GM21360 (cell line): ENCODE results near the gene PKP4.
"Not testable (repeated sequence)": the region's sequence is repeated elsewhere in the genome, so short reads cannot be mapped to it uniquely, and the experiment has no call there.

Source experiments
- ATAC-seq: cut with Tn5 transposase; IDR thresholded peaks from one replicate; pipeline ENCODE4 v1.9.1; 2021; ENCODE audit warnings: mild to moderate bottlenecking, moderate library complexity; ENCODE audit not compliant: unreplicated experiment

Gene PKP4

GRCh38 chr2:158671360-158672245 lies 214.9 kb downstream of the PKP4 start:
- no peak for ATAC-seq

GRCh38 chr2:158676295-158676694 lies 219.5 kb downstream of the PKP4 start:
- no peak for ATAC-seq

- ATAC-seq: no peak
Observed at GRCh38 chr2:158676696-158677095, 219.9 kb downstream of the PKP4 start.

GRCh38 chr2:158677542-158677941 lies 220.8 kb downstream of the PKP4 start:
- no peak for ATAC-seq

- ATAC-seq: no peak
Observed at GRCh38 chr2:158681816-158682215, 225.1 kb downstream of the PKP4 start.

- ATAC-seq: no peak
Observed at GRCh38 chr2:158685646-158686045, 228.9 kb downstream of the PKP4 start.

GRCh38 chr2:158686210-158686691 lies 229.5 kb downstream of the PKP4 start:
- ATAC-seq: no peak

GRCh38 chr2:158687315-158687714 lies 230.6 kb downstream of the PKP4 start:
- ATAC-seq: no peak

GRCh38 chr2:158688721-158689120 lies 232.0 kb downstream of the PKP4 start:
- ATAC-seq: no peak

- ATAC-seq: no peak
Observed at GRCh38 chr2:158689391-158689790, 232.6 kb downstream of the PKP4 start.

- ATAC-seq: no peak
Observed at GRCh38 chr2:158690823-158691222, 234.1 kb downstream of the PKP4 start.

- ATAC-seq: no peak
Observed at GRCh38 chr2:158691619-158692018, 234.9 kb downstream of the PKP4 start.

- ATAC-seq: no peak
Observed at GRCh38 chr2:158692372-158693103, 235.8 kb downstream of the PKP4 start.

- no peak for ATAC-seq
Observed at GRCh38 chr2:158693476-158693875, 236.7 kb downstream of the PKP4 start.

GRCh38 chr2:158695305-158695704 lies 238.6 kb downstream of the PKP4 start:
- no peak for ATAC-seq

- not testable (repeated sequence) for ATAC-seq
Observed at GRCh38 chr2:158695744-158696143, 239.0 kb downstream of the PKP4 start.

- no peak for ATAC-seq
Observed at GRCh38 chr2:158699323-158699722, 242.6 kb downstream of the PKP4 start.

GRCh38 chr2:158701101-158701500 lies 244.3 kb downstream of the PKP4 start:
- no peak for ATAC-seq

- no peak for ATAC-seq
Observed at GRCh38 chr2:158702740-158703139, 246.0 kb downstream of the PKP4 start.

- not testable (repeated sequence) for ATAC-seq
Observed at GRCh38 chr2:158704724-158705465, 248.1 kb downstream of the PKP4 start.
